Activated naive CD4-positive, alpha-beta T cell treated with anti-CD3 and anti-CD28 coated beads, Interleukin-2, amount 10 ng/mL, durations not matched to agents 7 days and 5 days (primary cell): ENCODE data around the gene THAP6.
"Not testable (repeated sequence)": the region's sequence is repeated elsewhere in the genome, so short reads cannot be mapped to it uniquely, and the experiment has no call there.

ENCODE experiments used
- CTCF ChIA-PET: fragments of 350-600 bp; sonication (Branson Sonifier 250); formaldehyde crosslinking; loops from one replicate; lab custom pipeline; 2021; ENCODE audit warnings: antibody characterized with exemption; lab: Charles Lee
- DNase-seq: peaks from one replicate; pipeline ENCODE4 v3.0.0-alpha.2; 2020
- H3K27ac Mint-ChIP-seq: one replicate; pipeline ENCODE4 v1.8.0; 2021; ENCODE audit warnings: mild to moderate bottlenecking, moderate library complexity, mixed read lengths
- H3K27me3 Mint-ChIP-seq: one replicate; pipeline ENCODE4 v1.8.0; 2021; ENCODE audit warnings: mild to moderate bottlenecking, mixed read lengths
- H3K36me3 Mint-ChIP-seq: one replicate; pipeline ENCODE4 v1.8.0; 2021; ENCODE audit warnings: mixed read lengths
- H3K4me1 Mint-ChIP-seq: one replicate; pipeline ENCODE4 v1.8.0; 2021; ENCODE audit warnings: mixed read lengths
- H3K4me3 Mint-ChIP-seq: one replicate; pipeline ENCODE4 v1.8.0; 2021; ENCODE audit warnings: mild to moderate bottlenecking, moderate library complexity, mixed read lengths
- H3K9me3 Mint-ChIP-seq: one replicate; pipeline ENCODE4 v1.8.0; 2021; ENCODE audit warnings: mixed read lengths

The THAP6 gene

GRCh38 chr4:75509592-75509991, 4.7 kb upstream of the THAP6 start:
- DNase-seq, H3K4me3 Mint-ChIP-seq, H3K27me3 Mint-ChIP-seq, CTCF ChIA-PET, H3K9me3 Mint-ChIP-seq, H3K27ac Mint-ChIP-seq: not testable (repeated sequence)
- peaks cover 36% of the 10 kb centered on the region for H3K36me3 Mint-ChIP-seq
- H3K4me1 Mint-ChIP-seq: peaks cover 29% of the 10 kb centered on the region

DNA sequence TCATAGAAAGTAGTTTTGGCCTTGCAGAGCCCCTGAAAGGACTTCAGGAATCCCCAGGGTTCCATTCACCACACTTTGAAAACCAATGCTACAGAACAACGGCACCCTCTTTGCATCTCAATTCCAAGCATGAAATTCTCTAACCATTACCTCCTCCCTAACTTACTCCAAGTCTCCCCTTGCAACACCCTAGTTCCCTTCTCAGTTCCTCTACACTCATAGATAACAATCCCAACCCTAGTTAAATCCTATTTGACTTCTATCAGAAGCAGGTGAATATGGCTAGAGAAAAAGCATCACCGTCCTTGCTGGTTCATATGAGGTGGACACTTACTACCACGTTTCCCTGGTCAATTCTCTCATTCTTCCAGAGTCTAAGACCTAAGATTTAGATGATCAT, 2.4 kb upstream of the THAP6 start:
- CTCF ChIA-PET: no interaction called here
- Mint-ChIP-seq H3K4me3 (no peak overlapping the region), H3K9me3 (no peaks in the 10 kb centered on the region), H3K27ac (no peak overlapping the region), H3K27me3 (no peaks in the 10 kb centered on the region), H3K4me1 (peaks cover 46% of the 10 kb centered on the region), H3K36me3 (peaks cover 29% of the 10 kb centered on the region)
- DNase-seq: no peak

DNA sequence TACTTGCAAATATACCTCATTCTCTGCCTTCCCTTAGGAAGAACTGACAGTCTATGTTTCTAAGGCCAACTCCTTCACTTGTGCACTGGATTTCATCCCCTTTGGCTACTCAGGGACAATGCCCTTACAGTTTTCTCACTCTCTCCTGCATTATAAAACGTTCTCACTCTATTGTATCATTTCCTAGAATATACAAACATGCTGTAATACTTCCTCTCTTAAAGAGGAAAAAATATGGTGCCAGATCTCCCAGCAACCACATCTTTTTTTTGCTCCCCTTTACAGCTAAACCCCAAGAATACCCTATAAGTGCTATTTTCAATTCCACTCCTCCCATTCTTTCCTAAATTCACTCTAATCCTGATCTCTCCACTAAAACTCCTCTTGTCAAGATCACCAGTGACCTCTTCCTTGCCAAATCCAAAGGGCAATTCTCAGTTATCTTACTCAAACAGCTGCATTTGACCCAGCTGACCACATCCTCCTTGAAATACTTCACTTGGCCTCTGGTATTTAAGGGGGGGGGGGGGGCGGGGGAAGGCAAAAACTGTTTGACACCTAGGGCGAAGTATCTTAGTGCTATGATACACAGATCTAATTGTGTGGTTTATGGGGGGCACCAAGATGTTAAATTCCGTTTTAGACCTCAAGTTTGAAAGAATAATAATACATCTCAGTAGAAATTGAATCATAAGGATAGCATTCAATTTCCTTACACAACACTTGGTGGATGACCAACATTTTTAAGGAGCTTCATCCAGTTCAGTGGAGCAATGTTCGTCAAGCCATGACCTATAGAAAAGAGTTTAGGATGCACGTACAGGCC, 1.7 kb upstream of the THAP6 start:
- CTCF ChIA-PET: no interaction called here
- no peak for DNase-seq
- no peaks in the 10 kb centered on the region for H3K27me3 Mint-ChIP-seq
- H3K27ac Mint-ChIP-seq: peak overlapping the region; percentile 94
- no peak overlapping the region for H3K4me3 Mint-ChIP-seq
- H3K36me3 Mint-ChIP-seq: peaks cover 25% of the 10 kb centered on the region
- no peaks in the 10 kb centered on the region for H3K9me3 Mint-ChIP-seq
- H3K4me1 Mint-ChIP-seq: peaks cover 50% of the 10 kb centered on the region

DNA sequence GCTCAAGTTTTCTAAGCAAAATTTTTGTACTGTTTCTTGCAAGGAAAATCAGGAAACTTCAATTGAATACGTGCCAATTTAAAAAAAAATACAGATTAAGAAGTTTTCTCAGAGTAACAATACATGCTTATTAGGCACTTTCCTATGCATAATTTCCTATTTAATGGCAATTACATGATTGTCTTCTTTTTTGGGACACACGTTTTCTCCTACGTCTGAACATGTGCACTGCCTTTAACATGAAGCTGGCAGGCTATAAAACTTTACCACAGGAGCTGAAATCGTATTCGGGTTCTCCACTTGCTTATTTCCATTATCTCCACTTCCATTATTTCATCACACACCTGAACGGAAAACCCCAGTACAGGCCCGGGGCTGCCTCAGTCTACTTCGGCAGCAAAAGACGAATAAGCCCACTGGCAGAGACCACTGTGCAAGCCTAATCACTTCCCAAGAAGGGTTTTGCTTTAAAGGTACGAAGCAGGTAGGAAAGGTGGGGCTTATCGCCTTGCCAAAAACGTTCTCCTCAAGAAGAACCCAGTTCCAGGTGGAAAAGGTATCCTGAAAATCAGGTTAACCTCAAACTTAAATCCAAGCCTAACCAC, 645 bp upstream of the THAP6 start:
- CTCF ChIA-PET: no interaction called here
- no peaks in the 10 kb centered on the region for H3K9me3 Mint-ChIP-seq
- peak overlapping the region; percentile 94 for H3K27ac Mint-ChIP-seq
- H3K4me1 Mint-ChIP-seq: peaks cover 50% of the 10 kb centered on the region
- no peak for DNase-seq
- H3K27me3 Mint-ChIP-seq: no peaks in the 10 kb centered on the region
- H3K36me3 Mint-ChIP-seq: peaks cover 30% of the 10 kb centered on the region
- H3K4me3 Mint-ChIP-seq: no peak overlapping the region

- peaks cover under 1% of the 10 kb centered on the region for H3K9me3 Mint-ChIP-seq
- H3K36me3 Mint-ChIP-seq: peaks cover 34% of the 10 kb centered on the region
- peak; percentile 26 for DNase-seq
- H3K4me3 Mint-ChIP-seq: no peak overlapping the region
- H3K4me1 Mint-ChIP-seq: peaks cover 43% of the 10 kb centered on the region
- H3K27ac Mint-ChIP-seq: peak overlapping the region; percentile 94
- CTCF ChIA-PET: no interaction called here
- no peaks in the 10 kb centered on the region for H3K27me3 Mint-ChIP-seq
These were observed 808 bp downstream of the THAP6 start for GRCh38 chr4:75514949-75515612.

GRCh38 chr4:75516144-75516543, 1.9 kb downstream of the THAP6 start:
- CTCF ChIA-PET: interaction anchor here (0.6 kb wide), 1 partner anchor 208 kb away, joined by 3 read pairs; no protein-coding TSS in a partner anchor
- no peak for DNase-seq
- peaks cover 34% of the 10 kb centered on the region for H3K4me1 Mint-ChIP-seq
- peaks cover 2% of the 10 kb centered on the region for H3K9me3 Mint-ChIP-seq
- no peaks in the 10 kb centered on the region for H3K27me3 Mint-ChIP-seq
- peaks cover 34% of the 10 kb centered on the region for H3K36me3 Mint-ChIP-seq
- no peak overlapping the region for H3K4me3 Mint-ChIP-seq
- peak overlapping the region; percentile 94 for H3K27ac Mint-ChIP-seq

GRCh38 chr4:75519452-75519851, 5.2 kb downstream of the THAP6 start:
- H3K27ac Mint-ChIP-seq, H3K4me3 Mint-ChIP-seq, CTCF ChIA-PET, H3K9me3 Mint-ChIP-seq, DNase-seq, H3K27me3 Mint-ChIP-seq: not testable (repeated sequence)
- Mint-ChIP-seq H3K36me3 (peaks cover 47% of the 10 kb centered on the region), H3K4me1 (peaks cover 26% of the 10 kb centered on the region)

DNA sequence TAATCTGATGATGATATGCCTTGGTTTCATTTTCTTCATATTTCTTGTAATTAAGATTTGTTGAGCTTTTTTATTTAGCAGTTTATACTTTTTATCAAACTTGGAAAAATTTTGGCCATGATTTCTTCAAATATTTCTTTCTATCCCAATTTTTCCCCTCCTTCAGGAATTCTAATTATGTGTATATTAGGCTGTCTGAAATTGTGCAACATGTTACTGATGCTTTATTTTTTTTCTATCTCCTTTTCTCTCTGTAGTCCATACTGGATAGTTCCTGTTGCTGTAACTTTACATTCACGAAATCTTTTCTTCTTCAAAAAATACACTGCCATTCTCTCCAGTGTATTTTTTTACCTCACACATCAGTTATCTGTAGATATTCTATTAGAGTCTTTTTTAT, 10.8 kb downstream of the THAP6 start:
- no peak for DNase-seq
- Mint-ChIP-seq H3K36me3 (peaks cover 51% of the 10 kb centered on the region), H3K4me3 (no peak overlapping the region), H3K9me3 (peaks cover 2% of the 10 kb centered on the region), H3K27ac (no peak overlapping the region), H3K4me1 (peaks cover 2% of the 10 kb centered on the region), H3K27me3 (no peaks in the 10 kb centered on the region)
- CTCF ChIA-PET: no interaction called here

GRCh38 chr4:75525910-75526309, 11.6 kb downstream of the THAP6 start:
- DNase-seq: no peak
- peaks cover 48% of the 10 kb centered on the region for H3K36me3 Mint-ChIP-seq
- no peak overlapping the region for H3K4me3 Mint-ChIP-seq
- H3K27ac Mint-ChIP-seq: no peak overlapping the region
- no peaks in the 10 kb centered on the region for H3K9me3 Mint-ChIP-seq
- no peaks in the 10 kb centered on the region for H3K27me3 Mint-ChIP-seq
- peaks cover 2% of the 10 kb centered on the region for H3K4me1 Mint-ChIP-seq
- CTCF ChIA-PET: no interaction called here

- CTCF ChIA-PET: no interaction called here
- Mint-ChIP-seq H3K27me3 (no peaks in the 10 kb centered on the region), H3K27ac (no peak overlapping the region), H3K9me3 (peaks cover 8% of the 10 kb centered on the region), H3K36me3 (peaks cover 58% of the 10 kb centered on the region), H3K4me1 (peaks cover 2% of the 10 kb centered on the region), H3K4me3 (no peak overlapping the region)
- DNase-seq: no peak
These were observed 13.2 kb downstream of the THAP6 start for GRCh38 chr4:75527482-75527881.

DNA sequence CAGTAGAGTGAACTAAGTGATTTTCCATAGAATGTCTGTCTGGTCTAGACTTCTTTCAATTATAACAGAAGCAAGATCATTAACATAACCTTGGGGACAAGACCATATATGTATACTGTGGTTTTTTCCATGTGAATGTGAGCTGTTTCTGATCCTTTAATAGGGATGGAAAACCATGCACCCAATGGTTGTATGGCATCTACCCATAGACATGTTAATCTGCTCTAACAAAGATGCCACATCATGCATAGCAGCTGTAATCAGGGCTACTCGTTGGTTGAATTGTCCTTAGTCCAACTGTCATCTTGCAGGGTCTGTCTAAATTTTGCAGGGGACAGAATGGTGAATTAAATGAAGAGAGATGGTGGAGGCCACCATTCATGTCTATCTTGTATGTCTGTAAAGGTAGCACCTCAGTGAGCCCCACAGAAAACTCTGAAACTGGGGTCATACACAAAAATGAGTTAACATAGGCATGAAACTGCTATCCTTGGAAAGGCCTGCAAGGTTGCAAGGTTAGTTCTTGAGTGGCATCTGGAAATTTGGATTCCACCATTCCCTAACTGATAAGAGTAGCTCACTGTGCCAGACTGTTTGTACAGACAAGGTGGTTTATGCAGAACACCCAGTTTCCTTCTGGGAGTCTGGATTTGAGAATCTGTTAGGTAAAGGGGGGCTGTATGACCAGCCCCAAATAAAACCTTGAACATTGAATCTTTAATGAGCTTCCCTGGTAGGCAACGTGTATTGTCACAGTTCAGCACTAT, 16.5 kb downstream of the THAP6 start:
- CTCF ChIA-PET: no interaction called here
- Mint-ChIP-seq H3K4me1 (no peaks in the 10 kb centered on the region), H3K9me3 (peaks cover 16% of the 10 kb centered on the region), H3K27me3 (no peaks in the 10 kb centered on the region), H3K4me3 (no peak overlapping the region), H3K27ac (no peak overlapping the region), H3K36me3 (peaks cover 53% of the 10 kb centered on the region)
- DNase-seq: no peak

- H3K4me1 Mint-ChIP-seq, CTCF ChIA-PET, DNase-seq, H3K27ac Mint-ChIP-seq, H3K27me3 Mint-ChIP-seq, H3K4me3 Mint-ChIP-seq: not testable (repeated sequence)
- H3K36me3 Mint-ChIP-seq: peaks cover 48% of the 10 kb centered on the region
- H3K9me3 Mint-ChIP-seq: peaks cover 17% of the 10 kb centered on the region
These were observed 17.4 kb downstream of the THAP6 start for GRCh38 chr4:75531536-75532143.

GRCh38 chr4:75533339-75533887, 19.1 kb downstream of the THAP6 start:
- H3K4me3 Mint-ChIP-seq, DNase-seq, H3K4me1 Mint-ChIP-seq, CTCF ChIA-PET, H3K27me3 Mint-ChIP-seq, H3K27ac Mint-ChIP-seq: not testable (repeated sequence)
- H3K9me3 Mint-ChIP-seq: peaks cover 17% of the 10 kb centered on the region
- H3K36me3 Mint-ChIP-seq: peaks cover 38% of the 10 kb centered on the region
